ENCODE measurements around the gene GALNT17. TPM values are rescaled to one million over a fixed set of nuclear protein-coding genes. Genes with fewer than 3 reads are reported as not detected.

Gene GALNT17
- total RNA-seq, 1 experiment from 2014 or later = not detected

- Mint-ChIP-seq H3K36me3 (ENCODE audit: insufficient read depth, unreplicated experiment) (no peaks in the 10 kb centered on the region), H3K4me1 (ENCODE audit: insufficient read depth, unreplicated experiment) (no peaks in the 10 kb centered on the region), H3K27me3 (ENCODE audit: insufficient read depth, unreplicated experiment) (no peaks in the 10 kb centered on the region), H3K9me3 (ENCODE audit: unreplicated experiment) (peaks cover 22% of the 10 kb centered on the region), H3K27ac (ENCODE audit: low read depth, unreplicated experiment) (no peak overlapping the region), H3K4me3 (ENCODE audit: unreplicated experiment) (no peak overlapping the region)
- intact Hi-C loops (cut with micrococcal nuclease) = no loop called here
- TF ChIP-seq CTCF (IDR thresholded peaks at IDR 0.05; ENCODE audit: unreplicated experiment) = no peak
- no peak for DNase-seq (ENCODE audit: unreplicated experiment)
- ChIA-PET CTCF (no interaction called here), POLR2A (interaction anchor here (0.7 kb wide), 1 partner anchor 32 kb away, joined by 3 read pairs; no protein-coding TSS in a partner anchor)
- no TSS peak for BruUV-seq (replicated peaks)
These were observed 54.7 kb downstream of the GALNT17 start for GRCh38 chr7:71186535-71187057.

- no peaks in the 10 kb centered on the region for H3K27me3 Mint-ChIP-seq (ENCODE audit: insufficient read depth, unreplicated experiment)
- ChIA-PET POLR2A (no interaction called here), CTCF (no interaction called here)
- H3K4me1 Mint-ChIP-seq (ENCODE audit: insufficient read depth, unreplicated experiment) = no peaks in the 10 kb centered on the region
- no peak overlapping the region for H3K27ac Mint-ChIP-seq (ENCODE audit: low read depth, unreplicated experiment)
- no peak overlapping the region for H3K4me3 Mint-ChIP-seq (ENCODE audit: unreplicated experiment)
- no TSS peak for BruUV-seq (replicated peaks)
- intact Hi-C loops (cut with micrococcal nuclease) = no loop called here
- no peak for TF ChIP-seq CTCF (IDR thresholded peaks at IDR 0.05; ENCODE audit: unreplicated experiment)
- no peak for DNase-seq (ENCODE audit: unreplicated experiment)
- H3K36me3 Mint-ChIP-seq (ENCODE audit: insufficient read depth, unreplicated experiment) = no peaks in the 10 kb centered on the region
- H3K9me3 Mint-ChIP-seq (ENCODE audit: unreplicated experiment) = peaks cover 14% of the 10 kb centered on the region
These were observed 59.8 kb downstream of the GALNT17 start for GRCh38 chr7:71191771-71192170.

- no peak for TF ChIP-seq CTCF (IDR thresholded peaks at IDR 0.05; ENCODE audit: unreplicated experiment)
- no peak for DNase-seq (ENCODE audit: unreplicated experiment)
- no TSS peak for BruUV-seq (replicated peaks)
- Mint-ChIP-seq H3K36me3 (ENCODE audit: insufficient read depth, unreplicated experiment) (peaks cover 7% of the 10 kb centered on the region), H3K4me3 (ENCODE audit: unreplicated experiment) (no peak overlapping the region), H3K9me3 (ENCODE audit: unreplicated experiment) (peaks cover 14% of the 10 kb centered on the region), H3K4me1 (ENCODE audit: insufficient read depth, unreplicated experiment) (no peaks in the 10 kb centered on the region), H3K27me3 (ENCODE audit: insufficient read depth, unreplicated experiment) (no peaks in the 10 kb centered on the region), H3K27ac (ENCODE audit: low read depth, unreplicated experiment) (no peak overlapping the region)
- ChIA-PET POLR2A (no interaction called here), CTCF (no interaction called here)
- intact Hi-C loops (cut with micrococcal nuclease) = no loop called here
These were observed 61.3 kb downstream of the GALNT17 start for GRCh38 chr7:71193099-71193810.

GRCh38 chr7:71198391-71198790, 66.4 kb downstream of the GALNT17 start:
- H3K27ac Mint-ChIP-seq (ENCODE audit: low read depth, unreplicated experiment) = no peak overlapping the region
- TF ChIP-seq CTCF (IDR thresholded peaks at IDR 0.05; ENCODE audit: unreplicated experiment) = no peak
- DNase-seq (ENCODE audit: unreplicated experiment) = no peak
- H3K4me1 Mint-ChIP-seq (ENCODE audit: insufficient read depth, unreplicated experiment) = no peaks in the 10 kb centered on the region
- intact Hi-C loops (cut with micrococcal nuclease) = no loop called here
- no peaks in the 10 kb centered on the region for H3K27me3 Mint-ChIP-seq (ENCODE audit: insufficient read depth, unreplicated experiment)
- POLR2A ChIA-PET = no interaction called here
- CTCF ChIA-PET = no interaction called here
- H3K9me3 Mint-ChIP-seq (ENCODE audit: unreplicated experiment) = peaks cover 7% of the 10 kb centered on the region
- H3K4me3 Mint-ChIP-seq (ENCODE audit: unreplicated experiment) = no peak overlapping the region
- H3K36me3 Mint-ChIP-seq (ENCODE audit: insufficient read depth, unreplicated experiment) = peaks cover 12% of the 10 kb centered on the region
- BruUV-seq (replicated peaks) = no TSS peak

Data from MCF 10A (cell line).